ENCODE results near the gene LIN7A.

Gene LIN7A

GRCh38 chr12:80967565-80967964, 29.8 kb upstream of the LIN7A start:
- no peak for DNase-seq (ENCODE audit: extremely low read depth, low read depth)
- no peak overlapping the region for H3K4me3 ChIP-seq (replicated peaks; ENCODE audit: low read depth, low read length)
- TF ChIP-seq CTCF (IDR thresholded peaks at IDR 0.05; ENCODE audit: low read depth, low read length, missing control alignments): no peak

GRCh38 chr12:80966001-80966400, 28.3 kb upstream of the LIN7A start:
- H3K4me3 ChIP-seq (replicated peaks; ENCODE audit: low read depth, low read length): no peak overlapping the region
- no peak for TF ChIP-seq CTCF (IDR thresholded peaks at IDR 0.05; ENCODE audit: low read depth, low read length, missing control alignments)
- DNase-seq (ENCODE audit: extremely low read depth, low read depth): no peak

GRCh38 chr12:80958162-80958561, 20.4 kb upstream of the LIN7A start:
- H3K4me3 ChIP-seq (replicated peaks; ENCODE audit: low read depth, low read length): no peak overlapping the region
- no peak for TF ChIP-seq CTCF (IDR thresholded peaks at IDR 0.05; ENCODE audit: low read depth, low read length, missing control alignments)
- DNase-seq (ENCODE audit: extremely low read depth, low read depth): no peak

- DNase-seq (ENCODE audit: extremely low read depth, low read depth): no peak
- no peak for TF ChIP-seq CTCF (IDR thresholded peaks at IDR 0.05; ENCODE audit: low read depth, low read length, missing control alignments)
- H3K4me3 ChIP-seq (replicated peaks; ENCODE audit: low read depth, low read length): no peak overlapping the region
These were observed 17.3 kb upstream of the LIN7A start for GRCh38 chr12:80954857-80955520.

GRCh38 chr12:80952443-80952842, 14.7 kb upstream of the LIN7A start:
- DNase-seq (ENCODE audit: extremely low read depth, low read depth): no peak
- H3K4me3 ChIP-seq (replicated peaks; ENCODE audit: low read depth, low read length): no peak overlapping the region
- no peak for TF ChIP-seq CTCF (IDR thresholded peaks at IDR 0.05; ENCODE audit: low read depth, low read length, missing control alignments)

- no peak for TF ChIP-seq CTCF (IDR thresholded peaks at IDR 0.05; ENCODE audit: low read depth, low read length, missing control alignments)
- H3K4me3 ChIP-seq (replicated peaks; ENCODE audit: low read depth, low read length): no peak overlapping the region
- DNase-seq (ENCODE audit: extremely low read depth, low read depth): no peak
These were observed 8.9 kb upstream of the LIN7A start for GRCh38 chr12:80946591-80946990.

- TF ChIP-seq CTCF (IDR thresholded peaks at IDR 0.05; ENCODE audit: low read depth, low read length, missing control alignments): no peak
- DNase-seq (ENCODE audit: extremely low read depth, low read depth): no peak
- no peak overlapping the region for H3K4me3 ChIP-seq (replicated peaks; ENCODE audit: low read depth, low read length)
These were observed 5.6 kb upstream of the LIN7A start for GRCh38 chr12:80943338-80943737.

All from HFF-Myc (cell line).